MM.1S (cell line): ENCODE data around the gene CAMKK2.

ENCODE experiments used
- DNase-seq: peaks from one replicate; pipeline ENCODE4 v3.0.0-alpha.2; 2015
- H2AFZ ChIP-seq: fragments of 300-600 bp; sonication (generic); 2 replicates; pipeline ENCODE4 v1.6.0; 2016; ENCODE audit warnings: antibody characterized with exemption, low read length
- H3F3A ChIP-seq: fragments of 300-600 bp; sonication (generic); 2 replicates; pipeline ENCODE4 v1.6.1; 2016; ENCODE audit warnings: mild to moderate bottlenecking, antibody characterized with exemption, low read length, moderate library complexity, mixed read lengths; ENCODE audit not compliant: insufficient read depth
- H3K27ac ChIP-seq: fragments of 300-600 bp; sonication (generic); 2 replicates; pipeline ENCODE4 v1.5.1; 2016; ENCODE audit warnings: mild to moderate bottlenecking, low read length
- H3K27me3 ChIP-seq: fragments of 300-600 bp; sonication (generic); replicated peaks from 2 replicates; pipeline ENCODE4 v1.6.0; 2016; ENCODE audit warnings: low read length; ENCODE audit not compliant: insufficient read depth
- H3K36me3 ChIP-seq: fragments of 300-600 bp; sonication (generic); replicated peaks from 2 replicates; pipeline ENCODE4 v1.6.1; 2016; ENCODE audit warnings: mild to moderate bottlenecking, low read length, mixed read lengths; ENCODE audit not compliant: insufficient read depth
- H3K4me1 ChIP-seq: fragments of 300-600 bp; sonication (generic); 2 replicates; pipeline ENCODE4 v1.6.1; 2016; ENCODE audit warnings: low read length, mixed read lengths
- H3K4me2 ChIP-seq: fragments of 300-600 bp; sonication (generic); 2 replicates; pipeline ENCODE4 v1.6.0; 2016; ENCODE audit warnings: low read depth, low read length
- H3K4me3 ChIP-seq: fragments of 300-600 bp; sonication (generic); 2 replicates; pipeline ENCODE4 v1.5.1; 2016; ENCODE audit warnings: low read length, mixed read lengths
- H3K79me2 ChIP-seq: fragments of 300-600 bp; sonication (generic); 2 replicates; pipeline ENCODE4 v1.6.1; 2016; ENCODE audit warnings: mixed run types, low read length, mixed read lengths
- H3K9ac ChIP-seq: fragments of 300-600 bp; sonication (generic); 2 replicates; pipeline ENCODE4 v1.6.1; 2016; ENCODE audit warnings: low read length, mixed read lengths
- H3K9me2 ChIP-seq: fragments of 300-600 bp; sonication (generic); replicated peaks from 2 replicates; pipeline ENCODE4 v1.6.1; 2016; ENCODE audit warnings: mild to moderate bottlenecking, low read length, mixed read lengths; ENCODE audit not compliant: insufficient read depth
- H3K9me3 ChIP-seq: fragments of 300-600 bp; sonication (generic); replicated peaks from 2 replicates; pipeline ENCODE4 v1.6.1; 2016; ENCODE audit warnings: mild to moderate bottlenecking, low read length, mixed read lengths; ENCODE audit not compliant: insufficient read depth
- H4K20me1 ChIP-seq: fragments of 300-600 bp; sonication (generic); 2 replicates; pipeline ENCODE4 v1.6.1; 2016; ENCODE audit warnings: mild to moderate bottlenecking, low read length, moderate library complexity, mixed read lengths; ENCODE audit not compliant: insufficient read depth
- CTCF ChIP-seq: fragments of 300-600 bp; sonication (generic); IDR thresholded peaks from 2 replicates; pipeline ENCODE4 v1.5.1; 2016; ENCODE audit warnings: antibody characterized with exemption, low read length, mixed read lengths
- EZH2 ChIP-seq: fragments of 300-600 bp; sonication (generic); optimal IDR thresholded peaks from 2 replicates; pipeline ENCODE3; 2017; ENCODE audit warnings: low read depth, mild to moderate bottlenecking, antibody characterized with exemption, low read length, mixed read lengths
- EZH2phosphoT487 ChIP-seq: fragments of 300-600 bp; sonication (generic); IDR thresholded peaks from 2 replicates; pipeline ENCODE4 v1.6.1; 2018; ENCODE audit warnings: antibody characterized with exemption, low read length

CAMKK2 gene

GRCh38 chr12:121252712-121253345 lies 43.7 kb downstream of the CAMKK2 start:
- no peak overlapping the region for H2AFZ ChIP-seq

GRCh38 chr12:121251838-121252237 lies 44.7 kb downstream of the CAMKK2 start:
- no peak for TF ChIP-seq EZH2phosphoT487
- no peak for TF ChIP-seq CTCF
- no peak for TF ChIP-seq EZH2
- H3K27me3 ChIP-seq = no peaks in the 10 kb centered on the region
- H3K9ac ChIP-seq = no peak overlapping the region
- H4K20me1 ChIP-seq = no peaks in the 10 kb centered on the region
- no peaks in the 10 kb centered on the region for H3K36me3 ChIP-seq
- H3K79me2 ChIP-seq = no peaks in the 10 kb centered on the region
- no peak overlapping the region for H3K4me2 ChIP-seq
- no peak overlapping the region for H2AFZ ChIP-seq
- H3K4me3 ChIP-seq = no peak overlapping the region
- H3K4me1 ChIP-seq = no peaks in the 10 kb centered on the region
- H3K9me2 ChIP-seq = no peaks in the 10 kb centered on the region
- no peak overlapping the region for H3K27ac ChIP-seq
- DNase-seq = no peak
- no peaks in the 10 kb centered on the region for H3F3A ChIP-seq
- no peaks in the 10 kb centered on the region for H3K9me3 ChIP-seq

More at GRCh38 chr12:121252712-121253345, 43.7 kb downstream of the CAMKK2 start:
- Histone ChIP-seq H3K9me2 (no peaks in the 10 kb centered on the region), H4K20me1 (no peaks in the 10 kb centered on the region), H3K9me3 (no peaks in the 10 kb centered on the region), H3K27me3 (no peaks in the 10 kb centered on the region), H3K27ac (no peak overlapping the region), H3K4me3 (no peak overlapping the region), H3K9ac (no peak overlapping the region), H3F3A (no peaks in the 10 kb centered on the region), H3K4me1 (no peaks in the 10 kb centered on the region), H3K4me2 (no peak overlapping the region), H3K79me2 (no peaks in the 10 kb centered on the region), H3K36me3 (no peaks in the 10 kb centered on the region)
- DNase-seq = no peak
- TF ChIP-seq EZH2 (no peak), CTCF (no peak), EZH2phosphoT487 (no peak)

GRCh38 chr12:121250359-121250758 lies 46.1 kb downstream of the CAMKK2 start:
- Histone ChIP-seq H3K79me2 (no peaks in the 10 kb centered on the region), H3K4me3 (no peak overlapping the region), H3K4me2 (no peak overlapping the region), H3K9ac (no peak overlapping the region), H3K27me3 (no peaks in the 10 kb centered on the region), H3K27ac (no peak overlapping the region), H3K4me1 (no peaks in the 10 kb centered on the region), H3K36me3 (no peaks in the 10 kb centered on the region), H3K9me3 (no peaks in the 10 kb centered on the region), H3K9me2 (no peaks in the 10 kb centered on the region), H2AFZ (no peak overlapping the region), H4K20me1 (no peaks in the 10 kb centered on the region), H3F3A (no peaks in the 10 kb centered on the region)
- TF ChIP-seq EZH2phosphoT487 = no peak
- no peak for TF ChIP-seq EZH2
- TF ChIP-seq CTCF = no peak
- DNase-seq = no peak
